Fibroblast of villous mesenchyme (primary cell): ENCODE measurements around the gene HIVEP3. TPM values are rescaled to one million over a fixed set of nuclear protein-coding genes. Genes with fewer than 3 reads are reported as not detected.

Source experiments
- DNase-seq: peaks from one replicate; pipeline ENCODE4 v3.0.0-alpha.2; 2010; ENCODE audit warnings: low read depth
- H3K4me3 ChIP-seq: 2 replicates; pipeline ENCODE4 v1.5.1; 2011; ENCODE audit warnings: low read depth, mild to moderate bottlenecking, low read length
- CTCF ChIP-seq: IDR thresholded peaks from 2 replicates; pipeline ENCODE4 v1.5.1; 2012; ENCODE audit warnings: low read depth, mild to moderate bottlenecking, low read length; ENCODE audit not compliant: insufficient read depth
- total RNA-seq: library from RNA; depleted of rRNA; stranded (reverse); fragments of >200 nt; gene quantifications from 2 replicates; pipeline ENCODE4 v1.2.3, GENCODE V29; 2012

The HIVEP3 gene
- total RNA-seq, 1 donor: 0.86 TPM

- TF ChIP-seq CTCF: no peak
- DNase-seq: no peak
- H3K4me3 ChIP-seq: no peak overlapping the region
Measured at GRCh38 chr1:41526956-41527561, 391.7 kb downstream of the HIVEP3 start.

GRCh38 chr1:41525891-41526587 lies 392.7 kb downstream of the HIVEP3 start:
- H3K4me3 ChIP-seq: no peak overlapping the region
- no peak for DNase-seq
- TF ChIP-seq CTCF: no peak

- H3K4me3 ChIP-seq: no peak overlapping the region
- no peak for DNase-seq
- no peak for TF ChIP-seq CTCF
Measured at GRCh38 chr1:41524676-41525675, 393.7 kb downstream of the HIVEP3 start.

GRCh38 chr1:41523949-41524675 lies 394.6 kb downstream of the HIVEP3 start:
- H3K4me3 ChIP-seq: no peak overlapping the region
- DNase-seq: no peak
- TF ChIP-seq CTCF: no peak

- no peak for TF ChIP-seq CTCF
- DNase-seq: no peak
Measured at GRCh38 chr1:41523071-41523470, 395.7 kb downstream of the HIVEP3 start.

GRCh38 chr1:41521766-41522165 lies 397.0 kb downstream of the HIVEP3 start:
- DNase-seq: no peak
- TF ChIP-seq CTCF: no peak

More at GRCh38 chr1:41523071-41523470, 395.7 kb downstream of the HIVEP3 start:
- no peak overlapping the region for H3K4me3 ChIP-seq

More at GRCh38 chr1:41521766-41522165, 397.0 kb downstream of the HIVEP3 start:
- H3K4me3 ChIP-seq: no peak overlapping the region
